HG02759 (cell line): Measurements from ENCODE around the gene KIF25.

ENCODE experiments used
- ATAC-seq: cut with Tn5 transposase; IDR thresholded peaks from one replicate; pipeline ENCODE4 v1.9.1; 2021; ENCODE audit warnings: mild to moderate bottlenecking, moderate library complexity; ENCODE audit not compliant: unreplicated experiment

The KIF25 gene

GRCh38 chr6:168084465-168085160 lies 87.1 kb downstream of the KIF25 start:
- no peak for ATAC-seq

GRCh38 chr6:168086066-168086465 lies 88.6 kb downstream of the KIF25 start:
- ATAC-seq = no peak

- no peak for ATAC-seq
Observed at GRCh38 chr6:168086616-168087015, 89.1 kb downstream of the KIF25 start.

- ATAC-seq = no peak
Observed at GRCh38 chr6:168087436-168088160, 90.1 kb downstream of the KIF25 start.

- ATAC-seq = no peak
Observed at GRCh38 chr6:168088161-168089053, 90.9 kb downstream of the KIF25 start.

GRCh38 chr6:168089186-168090063 lies 92.0 kb downstream of the KIF25 start:
- no peak for ATAC-seq

- ATAC-seq = no peak
Observed at GRCh38 chr6:168090064-168090690, 92.7 kb downstream of the KIF25 start.

GRCh38 chr6:168090706-168091105 lies 93.2 kb downstream of the KIF25 start:
- no peak for ATAC-seq

GRCh38 chr6:168091381-168092264 lies 94.2 kb downstream of the KIF25 start:
- ATAC-seq = no peak

- ATAC-seq = no peak
Observed at GRCh38 chr6:168092541-168092940, 95.1 kb downstream of the KIF25 start.

- ATAC-seq = no peak
Observed at GRCh38 chr6:168093071-168093505, 95.6 kb downstream of the KIF25 start.

- no peak for ATAC-seq
Observed at GRCh38 chr6:168093634-168094033, 96.2 kb downstream of the KIF25 start.
